GM18870 (cell line): Measurements from ENCODE around the gene NCR3LG1.

Source experiments
- ATAC-seq: cut with Tn5 transposase; IDR thresholded peaks from one replicate; pipeline ENCODE4 v1.9.1; 2021; ENCODE audit warnings: moderate library complexity; ENCODE audit not compliant: unreplicated experiment

The NCR3LG1 gene, protein sequence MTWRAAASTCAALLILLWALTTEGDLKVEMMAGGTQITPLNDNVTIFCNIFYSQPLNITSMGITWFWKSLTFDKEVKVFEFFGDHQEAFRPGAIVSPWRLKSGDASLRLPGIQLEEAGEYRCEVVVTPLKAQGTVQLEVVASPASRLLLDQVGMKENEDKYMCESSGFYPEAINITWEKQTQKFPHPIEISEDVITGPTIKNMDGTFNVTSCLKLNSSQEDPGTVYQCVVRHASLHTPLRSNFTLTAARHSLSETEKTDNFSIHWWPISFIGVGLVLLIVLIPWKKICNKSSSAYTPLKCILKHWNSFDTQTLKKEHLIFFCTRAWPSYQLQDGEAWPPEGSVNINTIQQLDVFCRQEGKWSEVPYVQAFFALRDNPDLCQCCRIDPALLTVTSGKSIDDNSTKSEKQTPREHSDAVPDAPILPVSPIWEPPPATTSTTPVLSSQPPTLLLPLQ

GRCh38 chr11:17351510-17352176, at the start of gene NCR3LG1:
TSS of gene NCR3LG1 (plus strand) at chr11:17351800. CDS start at chr11:17351970, 170 bp downstream.
- no peak for ATAC-seq

DNA sequence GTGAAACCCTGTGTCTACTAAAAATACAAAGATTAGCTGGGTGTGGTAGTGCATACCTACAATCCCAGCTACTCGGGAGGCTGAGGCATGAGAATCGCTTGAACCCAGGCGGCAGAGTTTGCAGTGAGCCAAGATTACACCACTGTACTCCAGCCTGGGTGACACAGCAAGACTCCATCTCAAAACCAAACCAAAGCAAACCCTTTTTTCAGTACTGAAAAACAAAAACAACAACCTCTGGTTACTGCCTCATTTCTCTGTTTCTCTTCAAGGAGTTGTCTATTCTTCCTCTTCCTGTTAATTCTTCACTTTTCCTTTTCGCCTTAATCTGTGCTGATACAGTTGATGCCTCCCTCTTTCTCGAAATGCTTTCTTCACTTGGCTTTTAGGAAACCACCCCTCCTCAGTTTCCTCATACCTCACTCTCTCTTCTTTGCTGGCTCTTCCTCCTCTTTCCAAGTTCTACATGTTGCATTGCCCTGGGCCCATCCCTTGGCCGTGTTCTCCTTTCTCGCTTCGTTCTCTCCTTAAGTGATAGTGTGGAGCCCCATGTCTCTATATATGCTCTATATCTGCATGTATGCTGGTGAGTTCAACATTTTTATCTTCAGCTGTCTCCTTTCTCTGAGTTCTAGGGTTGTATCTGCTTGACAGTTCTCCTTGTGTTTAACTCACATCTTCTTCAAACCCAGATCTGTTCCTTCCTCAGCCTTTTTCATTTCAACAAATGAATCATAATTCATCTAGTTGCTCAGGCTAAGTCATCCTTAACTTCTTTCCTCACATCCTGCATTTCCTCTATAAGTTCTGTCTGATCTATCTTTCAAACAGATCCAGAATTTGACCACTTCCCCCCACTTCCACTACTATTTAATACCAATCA, 38.0 kb upstream of the NCR3LG1 start:
- no peak for ATAC-seq

DNA sequence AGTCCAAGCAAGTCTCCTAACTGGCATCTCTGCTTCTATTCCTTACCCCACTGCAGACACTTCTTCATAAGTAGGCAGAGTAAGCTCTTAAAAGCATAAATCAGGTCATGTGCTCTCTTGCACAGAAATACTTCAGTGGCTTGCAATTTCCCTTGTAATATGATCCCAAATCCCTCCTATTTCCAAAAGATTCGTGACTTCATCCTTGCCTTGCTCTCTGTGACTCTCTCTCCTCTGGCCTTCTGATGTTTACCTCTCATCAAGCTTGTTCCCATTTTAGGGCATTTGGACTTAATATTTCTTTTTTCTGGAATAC, 37.4 kb upstream of the NCR3LG1 start:
- ATAC-seq: no peak

GRCh38 chr11:17314904-17315426, 36.6 kb upstream of the NCR3LG1 start:
- no peak for ATAC-seq

GRCh38 chr11:17328871-17329494, 22.6 kb upstream of the NCR3LG1 start:
- no peak for ATAC-seq

DNA sequence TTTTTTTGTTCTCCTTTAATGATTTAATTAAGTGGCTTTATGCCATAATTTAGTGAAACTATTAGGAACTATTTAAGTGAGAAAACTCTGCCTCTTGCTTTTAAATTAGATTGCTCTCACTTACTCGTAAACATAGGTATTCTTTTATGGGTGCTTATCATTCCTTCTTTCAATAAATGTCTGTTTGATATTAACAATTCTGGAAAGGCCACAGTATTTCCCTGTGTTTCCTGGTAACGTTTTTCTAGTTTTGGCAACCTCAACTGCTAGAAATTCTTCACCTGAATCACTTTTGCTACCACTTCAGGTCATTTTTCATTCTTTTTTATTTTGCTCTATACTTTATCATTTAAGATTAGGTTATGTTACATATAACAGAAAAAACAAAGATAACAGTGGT, 19.9 kb upstream of the NCR3LG1 start:
- ATAC-seq: no peak

DNA sequence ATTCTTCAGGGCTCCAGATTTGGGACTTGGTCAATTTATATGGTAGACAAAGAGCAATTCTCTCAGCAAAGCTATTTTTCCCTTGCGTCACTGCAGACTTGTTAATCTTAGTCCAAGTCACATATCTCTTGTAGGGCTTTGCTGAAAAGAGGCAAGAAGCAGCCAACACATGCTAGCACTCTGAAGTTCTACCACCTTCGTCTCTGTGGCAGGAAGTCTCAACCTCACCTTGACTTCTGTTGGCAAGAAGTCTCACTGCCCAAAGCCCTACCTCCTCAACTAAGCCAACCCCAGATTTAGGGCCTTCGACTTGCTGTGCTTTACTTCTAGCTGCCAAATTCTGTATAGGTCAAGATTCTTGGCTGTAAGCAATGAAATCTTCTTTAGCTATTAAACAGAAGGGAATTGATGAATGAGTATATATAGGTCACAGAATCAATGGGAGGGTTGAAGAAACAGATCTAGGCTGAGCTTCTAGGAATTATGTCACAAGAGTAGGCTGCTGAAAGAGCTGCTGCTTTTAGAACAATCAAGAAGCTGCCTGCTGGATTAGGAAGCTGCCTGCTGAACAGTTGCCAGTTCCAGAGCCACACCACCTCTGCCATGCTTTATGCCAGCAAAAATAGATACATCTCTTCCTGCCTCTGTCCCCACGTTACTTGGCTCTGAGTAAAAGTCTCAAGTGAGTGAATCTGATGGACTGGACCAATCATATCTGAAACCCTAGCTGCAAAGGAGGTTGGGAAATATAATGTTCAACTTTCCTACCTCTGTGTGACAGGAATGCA, 17.6 kb upstream of the NCR3LG1 start:
- ATAC-seq: no peak

DNA sequence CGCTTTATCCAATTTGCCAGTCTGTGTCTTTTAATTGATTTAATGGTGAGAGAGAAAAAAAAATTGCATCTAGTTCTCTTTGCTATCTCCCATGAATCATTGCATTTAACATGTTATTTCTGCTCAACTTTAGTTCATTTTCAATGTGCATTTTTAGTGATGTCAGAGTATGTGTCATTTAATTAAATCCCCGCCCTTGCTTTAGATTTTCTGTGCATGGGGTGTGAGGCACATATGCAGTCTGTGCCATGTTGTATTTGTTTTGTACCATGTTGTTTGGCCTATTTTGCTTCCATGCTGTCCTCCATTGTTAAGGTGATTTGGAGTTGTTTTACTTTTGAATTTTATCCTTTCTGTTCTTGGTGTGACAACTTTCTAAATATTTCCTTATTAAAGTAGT, 8.3 kb upstream of the NCR3LG1 start:
- no peak for ATAC-seq

DNA sequence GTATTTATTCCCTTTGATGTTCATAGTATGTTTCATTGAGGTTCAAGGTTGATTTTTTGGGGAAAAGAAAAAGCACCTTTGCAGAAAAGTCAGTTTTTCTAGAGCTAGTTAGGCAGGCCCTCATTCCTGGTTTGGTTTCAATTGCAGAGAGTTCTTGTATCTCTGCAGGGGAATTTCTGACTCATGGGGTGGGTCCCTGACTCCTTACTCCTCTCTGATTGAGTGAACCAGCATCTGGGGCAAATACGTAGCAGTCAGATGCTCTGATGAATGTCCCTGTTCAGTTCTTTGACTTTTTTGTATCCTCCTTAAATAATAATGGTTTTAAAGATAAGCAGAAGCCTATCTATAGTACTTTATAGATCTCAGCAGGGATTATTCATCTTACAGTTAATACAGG, 7.7 kb upstream of the NCR3LG1 start:
- no peak for ATAC-seq

- no peak for ATAC-seq
Measured at GRCh38 chr11:17347676-17348075, 3.9 kb upstream of the NCR3LG1 start.

DNA sequence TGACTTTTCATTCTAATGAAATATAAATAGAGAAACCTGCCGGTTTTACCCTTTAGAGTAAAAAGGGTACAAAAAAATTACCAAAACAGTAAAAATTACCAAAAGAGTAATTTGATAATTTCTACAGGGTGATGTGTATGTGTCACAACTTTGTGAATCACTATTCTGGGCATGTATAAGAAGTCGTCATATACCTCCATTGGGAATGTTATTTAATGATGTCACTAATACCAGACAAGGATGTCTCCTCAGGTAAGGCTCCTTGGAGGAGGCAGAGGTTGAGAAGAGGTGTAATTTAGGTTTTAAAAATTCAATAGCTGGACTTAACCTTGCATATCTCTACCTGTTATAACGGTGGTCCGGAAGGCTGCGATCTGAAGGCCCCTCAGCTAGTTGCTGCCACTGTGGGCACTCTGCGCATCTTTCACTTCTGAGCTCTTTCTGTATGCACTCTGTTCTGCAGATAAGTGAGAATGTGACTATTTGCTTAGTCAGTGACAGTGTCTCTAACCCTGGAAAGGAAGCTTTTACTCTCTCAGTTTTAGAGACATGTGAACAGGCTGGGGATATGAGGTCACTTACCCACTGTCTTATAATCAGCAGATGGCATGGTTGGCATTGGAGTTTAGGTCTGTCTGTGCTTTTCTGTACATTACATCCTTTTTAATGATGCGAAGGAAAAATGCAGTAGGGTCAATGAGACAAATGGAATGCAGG, 987 bp upstream of the NCR3LG1 start:
- no peak for ATAC-seq

- ATAC-seq: no peak
Measured at GRCh38 chr11:17351172-17351509, 459 bp upstream of the NCR3LG1 start.

DNA sequence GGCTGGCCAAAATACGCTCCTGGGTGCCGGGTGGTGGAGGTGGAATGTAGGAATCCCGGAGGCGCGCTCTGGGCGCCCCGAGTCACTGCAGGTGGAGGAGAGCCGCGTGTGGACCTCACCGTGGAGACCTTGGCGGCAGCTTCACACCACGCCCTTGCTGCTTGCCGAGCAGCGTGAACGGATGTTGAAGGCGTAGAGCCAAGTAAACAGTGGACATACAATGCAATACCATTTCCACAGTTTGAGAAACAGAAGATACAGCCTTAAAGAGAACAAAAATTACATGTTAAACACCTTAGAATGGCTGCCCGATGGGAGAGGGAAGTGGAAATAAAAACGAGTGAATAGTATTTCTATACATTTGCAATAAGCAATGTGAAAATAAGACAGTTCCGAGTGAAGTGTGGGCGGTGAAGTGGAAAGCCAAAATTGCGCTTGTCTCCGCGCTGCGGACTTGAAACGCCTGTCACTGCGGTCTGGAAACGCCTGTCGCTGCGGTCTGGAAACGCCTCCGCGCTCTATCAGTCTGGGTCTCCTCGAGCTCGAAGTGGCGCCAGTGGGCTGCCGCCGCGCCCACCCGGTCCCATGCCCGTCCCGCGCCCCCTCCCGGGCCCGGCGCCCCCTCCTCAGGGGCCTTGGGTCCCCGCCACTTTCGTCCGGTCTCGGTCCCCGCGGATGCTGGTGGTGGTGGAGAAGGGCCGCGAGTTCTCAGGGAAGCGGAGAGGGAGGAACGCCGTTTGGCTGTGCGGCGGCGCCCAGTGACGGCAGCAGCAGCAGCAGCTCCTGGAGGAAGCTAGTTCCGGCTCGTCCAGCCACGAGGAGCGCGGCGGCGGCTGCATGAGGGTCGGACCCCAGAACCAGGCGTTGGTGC, 1.6 kb downstream of the NCR3LG1 start:
- no peak for ATAC-seq

GRCh38 chr11:17353821-17354600, 2.4 kb downstream of the NCR3LG1 start:
- ATAC-seq: no peak

DNA sequence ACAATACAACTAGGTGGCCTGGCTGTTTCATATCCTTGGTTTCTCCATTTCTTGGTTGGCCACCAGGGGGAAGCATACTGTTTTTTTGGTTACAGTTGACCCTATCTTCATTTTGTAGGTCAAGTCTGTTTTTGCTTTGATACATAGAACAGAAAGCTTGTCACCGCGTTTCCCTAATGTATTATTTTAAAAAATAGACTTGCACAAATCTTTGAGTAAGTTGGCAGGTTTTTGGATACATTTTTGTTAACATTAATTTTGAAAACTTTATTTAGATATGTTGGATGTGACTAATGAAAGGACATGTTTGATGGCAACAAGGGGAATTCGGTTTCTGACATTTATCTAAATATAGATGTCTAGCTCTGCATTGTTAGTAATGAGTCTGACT, 3.0 kb downstream of the NCR3LG1 start:
- peak; percentile 56 for ATAC-seq

- ATAC-seq: no peak
Measured at GRCh38 chr11:17366495-17366894, 14.9 kb downstream of the NCR3LG1 start.

DNA sequence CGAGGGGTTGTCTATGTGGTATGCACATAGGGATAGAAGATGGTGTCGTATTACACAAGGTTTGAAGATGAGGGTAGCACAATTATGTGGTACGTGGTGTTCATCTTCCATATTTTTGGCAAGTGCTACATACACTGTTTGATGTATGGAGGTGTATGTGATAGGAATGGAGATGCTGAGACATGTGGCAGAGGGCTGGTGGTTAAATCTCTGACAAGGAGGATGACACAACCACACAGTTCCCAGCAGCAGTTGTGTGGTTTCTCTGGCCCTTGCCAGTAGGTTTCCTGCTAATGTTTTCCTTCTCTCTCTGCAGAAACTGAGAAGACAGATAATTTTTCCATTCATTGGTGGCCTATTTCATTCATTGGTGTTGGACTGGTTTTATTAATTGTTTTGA, 17.0 kb downstream of the NCR3LG1 start:
- no peak for ATAC-seq

GRCh38 chr11:17369094-17369493, 17.5 kb downstream of the NCR3LG1 start:
- ATAC-seq: no peak
